ENCODE data around the gene CMAS. TPM values are rescaled to one million over a fixed set of nuclear protein-coding genes. Genes with fewer than 3 reads are reported as not detected.

Gene CMAS
- total RNA-seq, 1 experiment from 2014 or later, result 70.4 TPM

DNA sequence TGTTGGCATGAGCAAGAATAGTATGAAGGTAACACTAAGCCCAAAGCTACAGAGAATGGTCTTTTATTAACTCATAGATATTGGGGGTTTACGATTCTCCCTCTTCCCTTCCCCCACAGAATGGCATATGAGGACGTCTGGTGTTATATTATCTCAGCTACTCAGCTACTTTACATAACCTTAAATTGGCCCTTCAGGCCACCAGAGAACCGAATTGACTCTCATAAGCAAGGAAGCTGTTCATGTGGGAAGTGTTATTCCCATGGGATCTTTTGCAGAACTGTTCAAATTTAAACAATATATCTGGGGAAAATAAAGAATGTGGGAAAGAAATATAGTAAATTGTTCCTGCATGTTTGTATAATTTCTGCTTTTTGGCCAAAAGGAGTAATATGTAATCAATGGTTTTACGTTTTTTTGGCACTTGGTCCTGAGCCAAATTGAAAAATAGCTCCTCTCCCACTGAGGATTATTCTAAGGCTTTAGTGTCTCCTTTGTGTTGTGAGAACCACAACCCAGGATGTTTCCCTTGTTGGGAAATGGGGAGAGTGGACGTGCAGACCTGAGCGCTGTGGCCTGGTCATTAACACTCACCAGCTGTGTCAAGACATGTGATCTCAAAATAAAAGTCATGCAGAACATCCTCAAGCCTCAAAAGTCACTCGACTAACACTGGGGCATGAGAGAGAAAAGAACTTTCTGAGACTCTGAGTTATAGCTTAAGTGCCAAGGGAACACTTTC lies 31.8 kb upstream of the CMAS start:
- no TSS peak for BruUV-seq (replicated peaks)
- Histone ChIP-seq H3K4me3 (ENCODE audit: low read depth, low read length) (no peak overlapping the region), H3K27me3 (replicated peaks; ENCODE audit: control insufficient read depth, insufficient read depth, low read length) (no peaks in the 10 kb centered on the region), H3K9me3 (peaks cover 13% of the 10 kb centered on the region; the same call in 1 of the 2 replicates), H3K36me3 (ENCODE audit: control insufficient read depth, insufficient read depth, low read length) (no peaks in the 10 kb centered on the region), H3K4me1 (no peaks in the 10 kb centered on the region)
- Mint-ChIP-seq H3K9me3 (ENCODE audit: unreplicated experiment) (peaks cover 19% of the 10 kb centered on the region), H3K27me3 (ENCODE audit: insufficient read depth, unreplicated experiment) (no peaks in the 10 kb centered on the region), H3K36me3 (ENCODE audit: insufficient read depth, unreplicated experiment) (no peaks in the 10 kb centered on the region), H3K4me3 (ENCODE audit: unreplicated experiment) (no peak overlapping the region), H3K27ac (ENCODE audit: unreplicated experiment) (no peak overlapping the region), H3K4me1 (ENCODE audit: low read depth, unreplicated experiment) (no peaks in the 10 kb centered on the region)
- intact Hi-C loops (cut with micrococcal nuclease; ENCODE audit: unreplicated experiment), result no loop called here
- POLR2A ChIA-PET, result no interaction called here
- no peak for DNase-seq
- TF ChIP-seq, protein P1, sequence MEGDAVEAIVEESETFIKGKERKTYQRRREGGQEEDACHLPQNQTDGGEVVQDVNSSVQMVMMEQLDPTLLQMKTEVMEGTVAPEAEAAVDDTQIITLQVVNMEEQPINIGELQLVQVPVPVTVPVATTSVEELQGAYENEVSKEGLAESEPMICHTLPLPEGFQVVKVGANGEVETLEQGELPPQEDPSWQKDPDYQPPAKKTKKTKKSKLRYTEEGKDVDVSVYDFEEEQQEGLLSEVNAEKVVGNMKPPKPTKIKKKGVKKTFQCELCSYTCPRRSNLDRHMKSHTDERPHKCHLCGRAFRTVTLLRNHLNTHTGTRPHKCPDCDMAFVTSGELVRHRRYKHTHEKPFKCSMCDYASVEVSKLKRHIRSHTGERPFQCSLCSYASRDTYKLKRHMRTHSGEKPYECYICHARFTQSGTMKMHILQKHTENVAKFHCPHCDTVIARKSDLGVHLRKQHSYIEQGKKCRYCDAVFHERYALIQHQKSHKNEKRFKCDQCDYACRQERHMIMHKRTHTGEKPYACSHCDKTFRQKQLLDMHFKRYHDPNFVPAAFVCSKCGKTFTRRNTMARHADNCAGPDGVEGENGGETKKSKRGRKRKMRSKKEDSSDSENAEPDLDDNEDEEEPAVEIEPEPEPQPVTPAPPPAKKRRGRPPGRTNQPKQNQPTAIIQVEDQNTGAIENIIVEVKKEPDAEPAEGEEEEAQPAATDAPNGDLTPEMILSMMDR (IDR thresholded peaks at IDR 0.05; ENCODE audit: insufficient read depth in 1 of 2, low read depth in 1 of 2, low read length in 1 of 2, severe bottlenecking in 1 of 2, unreplicated experiment in 1 of 2), result no peak
- CTCF ChIA-PET, result no interaction called here

- H3K4me3 Mint-ChIP-seq (ENCODE audit: unreplicated experiment), result no peak overlapping the region
- no peaks in the 10 kb centered on the region for H3K27me3 Mint-ChIP-seq (ENCODE audit: insufficient read depth, unreplicated experiment)
- no peak for DNase-seq
- CTCF ChIA-PET, result no interaction called here
- H3K9me3 Mint-ChIP-seq (ENCODE audit: unreplicated experiment), result peaks cover 13% of the 10 kb centered on the region
- H3K36me3 Mint-ChIP-seq (ENCODE audit: insufficient read depth, unreplicated experiment), result no peaks in the 10 kb centered on the region
- H3K4me1 Mint-ChIP-seq (ENCODE audit: low read depth, unreplicated experiment), result no peaks in the 10 kb centered on the region
- no peak overlapping the region for H3K27ac Mint-ChIP-seq (ENCODE audit: unreplicated experiment)
- POLR2A ChIA-PET, result no interaction called here
- Histone ChIP-seq H3K4me1 (no peaks in the 10 kb centered on the region), H3K36me3 (ENCODE audit: control insufficient read depth, insufficient read depth, low read length) (no peaks in the 10 kb centered on the region), H3K27me3 (replicated peaks; ENCODE audit: control insufficient read depth, insufficient read depth, low read length) (no peaks in the 10 kb centered on the region), H3K9me3 (peaks cover 8% of the 10 kb centered on the region; the same call in 1 of the 2 replicates), H3K4me3 (ENCODE audit: low read depth, low read length) (no peak overlapping the region)
- TF ChIP-seq, protein P1 (IDR thresholded peaks at IDR 0.05; ENCODE audit: insufficient read depth in 1 of 2, low read depth in 1 of 2, low read length in 1 of 2, severe bottlenecking in 1 of 2, unreplicated experiment in 1 of 2), result no peak
- BruUV-seq (replicated peaks), result no TSS peak
- intact Hi-C loops (cut with micrococcal nuclease; ENCODE audit: unreplicated experiment), result no loop called here
These were observed 31.3 kb upstream of the CMAS start for GRCh38 chr12:22014783-22015144.

GRCh38 chr12:22016982-22017381 lies 29.0 kb upstream of the CMAS start:
- TF ChIP-seq, protein P1 (IDR thresholded peaks at IDR 0.05; ENCODE audit: insufficient read depth in 1 of 2, low read depth in 1 of 2, low read length in 1 of 2, severe bottlenecking in 1 of 2, unreplicated experiment in 1 of 2), result no peak
- H3K27me3 Mint-ChIP-seq (ENCODE audit: insufficient read depth, unreplicated experiment), result no peaks in the 10 kb centered on the region
- Histone ChIP-seq H3K36me3 (ENCODE audit: control insufficient read depth, insufficient read depth, low read length) (no peaks in the 10 kb centered on the region), H3K4me1 (no peaks in the 10 kb centered on the region), H3K9me3 (no peaks in the 10 kb centered on the region), H3K27me3 (replicated peaks; ENCODE audit: control insufficient read depth, insufficient read depth, low read length) (no peaks in the 10 kb centered on the region), H3K4me3 (ENCODE audit: low read depth, low read length) (no peak overlapping the region)
- peaks cover 8% of the 10 kb centered on the region for H3K9me3 Mint-ChIP-seq (ENCODE audit: unreplicated experiment)
- POLR2A ChIA-PET, result no interaction called here
- CTCF ChIA-PET, result no interaction called here
- H3K36me3 Mint-ChIP-seq (ENCODE audit: insufficient read depth, unreplicated experiment), result no peaks in the 10 kb centered on the region
- no peaks in the 10 kb centered on the region for H3K4me1 Mint-ChIP-seq (ENCODE audit: low read depth, unreplicated experiment)
- intact Hi-C loops (cut with micrococcal nuclease; ENCODE audit: unreplicated experiment), result no loop called here
- no TSS peak for BruUV-seq (replicated peaks)
- H3K27ac Mint-ChIP-seq (ENCODE audit: unreplicated experiment), result no peak overlapping the region
- DNase-seq, result no peak
- H3K4me3 Mint-ChIP-seq (ENCODE audit: unreplicated experiment), result no peak overlapping the region

Data from Caco-2 (cell line).